Measurements from ENCODE around the gene RAD51B.

- no peak for TF ChIP-seq REST (IDR thresholded peaks at IDR 0.05; ENCODE audit: insufficient read depth in 1 of 2, low read depth in 2 of 2, low read length in 1 of 2)
- no peak for TF ChIP-seq POLR2AphosphoS5 (IDR thresholded peaks at IDR 0.05; ENCODE audit: low read depth, low read length)
- no peak for TF ChIP-seq CTCF (IDR thresholded peaks at IDR 0.05)
- no peak for TF ChIP-seq TCF7L2 (IDR thresholded peaks at IDR 0.05; ENCODE audit: low read depth, low read length)
- no peak for TF ChIP-seq SIN3A (IDR thresholded peaks at IDR 0.05; ENCODE audit: borderline replicate concordance, insufficient read depth, low read depth, low read length)
Measured at GRCh38 chr14:68539241-68539737, 719.7 kb downstream of the RAD51B start.
